Neural progenitor cell (in vitro differentiated cells): Measurements from ENCODE around the gene UAP1L1. TPM values are rescaled to one million over a fixed set of nuclear protein-coding genes. Genes with fewer than 3 reads are reported as not detected.

ENCODE experiments used
- DNase-seq: peaks from one replicate; pipeline ENCODE4 v3.0.0-alpha.2; 2016; ENCODE audit warnings: low spot score
- H2AFZ ChIP-seq: fragments of 200-600 bp; sonication (generic); replicated peaks from 2 replicates; pipeline ENCODE4 v1.6.1; 2016; ENCODE audit warnings: antibody characterized with exemption
- H3F3A ChIP-seq: fragments of 200-600 bp; sonication (generic); 2 replicates; pipeline ENCODE4 v1.6.1; 2016; ENCODE audit warnings: antibody characterized with exemption, low read depth
- H3K27ac ChIP-seq: fragments of 200-600 bp; sonication (generic); 2 replicates; pipeline ENCODE4 v1.5.1; 2016; ENCODE audit warnings: mild to moderate bottlenecking
- H3K27me3 ChIP-seq: fragments of 200-600 bp; sonication (generic); 2 replicates; pipeline ENCODE4 v1.6.1; 2016; ENCODE audit warnings: mild to moderate bottlenecking, moderate library complexity
- H3K36me3 ChIP-seq: fragments of 200-600 bp; sonication (generic); 2 replicates; pipeline ENCODE4 v1.5.1; 2016
- H3K4me1 ChIP-seq: fragments of 200-600 bp; sonication (generic); 2 replicates; pipeline ENCODE4 v1.6.1; 2016; ENCODE audit warnings: mixed run types
- H3K4me2 ChIP-seq: fragments of 200-600 bp; sonication (generic); 2 replicates; pipeline ENCODE4 v1.6.1; 2016
- H3K4me3 ChIP-seq: fragments of 200-600 bp; sonication (generic); 2 replicates; pipeline ENCODE4 v1.5.1; 2016
- H3K79me2 ChIP-seq: fragments of 200-600 bp; sonication (generic); 2 replicates; pipeline ENCODE4 v1.6.1; 2016; ENCODE audit warnings: low read depth
- H3K9ac ChIP-seq: fragments of 200-600 bp; sonication (generic); 2 replicates; pipeline ENCODE4 v1.6.1; 2016
- H3K9me3 ChIP-seq: fragments of 200-600 bp; sonication (generic); 2 replicates; pipeline ENCODE4 v1.5.1; 2016; ENCODE audit warnings: low read depth
- H4K20me1 ChIP-seq: fragments of 200-600 bp; sonication (generic); 2 replicates; pipeline ENCODE4 v1.6.1; 2016; ENCODE audit warnings: low read depth
- H3K27ac Mint-ChIP-seq: 3 replicates; pipeline ENCODE4 v1.8.0; 2021; ENCODE audit warnings: mixed read lengths
- H3K27me3 Mint-ChIP-seq: 2 replicates; pipeline ENCODE4 v1.8.0; 2022; ENCODE audit warnings: low read depth, mild to moderate bottlenecking, inconsistent platforms, moderate library complexity, mixed read lengths; ENCODE audit not compliant: insufficient read depth
- H3K36me3 Mint-ChIP-seq: 3 replicates; pipeline ENCODE4 v1.8.0; 2021; ENCODE audit warnings: mixed read lengths
- H3K4me1 Mint-ChIP-seq: 3 replicates; pipeline ENCODE4 v1.8.0; 2021; ENCODE audit warnings: mixed read lengths
- H3K4me3 Mint-ChIP-seq: 3 replicates; pipeline ENCODE4 v1.8.0; 2021; ENCODE audit warnings: mild to moderate bottlenecking, moderate library complexity, mixed read lengths
- H3K9me3 Mint-ChIP-seq: 3 replicates; pipeline ENCODE4 v1.8.0; 2020; ENCODE audit warnings: mixed read lengths
- CTCF ChIP-seq: fragments of 200-600 bp; sonication (generic); IDR thresholded peaks from 2 replicates; pipeline ENCODE4 v1.5.1; 2017; ENCODE audit warnings: antibody characterized with exemption, mild to moderate bottlenecking
- EZH2 ChIP-seq: fragments of 200-600 bp; sonication (generic); IDR thresholded peaks from 2 replicates; pipeline ENCODE4 v1.6.1; 2017; ENCODE audit warnings: antibody characterized with exemption, mild to moderate bottlenecking, moderate library complexity
- EZH2phosphoT487 ChIP-seq: fragments of 200-600 bp; sonication (generic); IDR thresholded peaks from 2 replicates; pipeline ENCODE4 v1.6.1; 2017; ENCODE audit warnings: antibody characterized with exemption
- total RNA-seq: library from RNA; depleted of rRNA; stranded (reverse); fragments of >200 nt; gene quantifications from 2 replicates; pipeline ENCODE4 v1.2.3, GENCODE V29; 2015; ENCODE audit warnings: low replicate concordance

UAP1L1 gene
- total RNA-seq, 1 donor from 2014 or later: 0.51 TPM

GRCh38 chr9:137097761-137098462, 20.6 kb downstream of the UAP1L1 start:
- Histone ChIP-seq H3K4me1 (no peaks in the 10 kb centered on the region), H2AFZ (no peak overlapping the region), H3K27me3 (no peaks in the 10 kb centered on the region), H3K4me2 (no peak overlapping the region), H4K20me1 (no peaks in the 10 kb centered on the region), H3K79me2 (no peaks in the 10 kb centered on the region), H3K4me3 (no peak overlapping the region), H3K9me3 (no peaks in the 10 kb centered on the region), H3K27ac (no peak overlapping the region), H3K9ac (no peak overlapping the region), H3K36me3 (no peaks in the 10 kb centered on the region), H3F3A (peaks cover 12% of the 10 kb centered on the region)
- Mint-ChIP-seq H3K4me3 (no peak overlapping the region), H3K27ac (no peak overlapping the region), H3K27me3 (peaks cover 2% of the 10 kb centered on the region), H3K36me3 (peaks cover 8% of the 10 kb centered on the region), H3K4me1 (no peaks in the 10 kb centered on the region), H3K9me3 (no peaks in the 10 kb centered on the region)
- no peak for TF ChIP-seq CTCF
- no peak for TF ChIP-seq EZH2phosphoT487
- TF ChIP-seq EZH2: no peak
- DNase-seq: no peak

GRCh38 chr9:137099231-137099630, 21.9 kb downstream of the UAP1L1 start:
- Mint-ChIP-seq H3K9me3 (peaks cover 3% of the 10 kb centered on the region), H3K36me3 (peaks cover 7% of the 10 kb centered on the region), H3K4me3 (no peak overlapping the region), H3K27ac (no peak overlapping the region), H3K27me3 (peaks cover 4% of the 10 kb centered on the region), H3K4me1 (no peaks in the 10 kb centered on the region)
- H3F3A ChIP-seq: peaks cover 12% of the 10 kb centered on the region
- no peak overlapping the region for H3K27ac ChIP-seq
- no peaks in the 10 kb centered on the region for H3K79me2 ChIP-seq
- TF ChIP-seq EZH2phosphoT487: no peak
- TF ChIP-seq CTCF: no peak
- TF ChIP-seq EZH2: no peak
- no peak overlapping the region for H3K4me2 ChIP-seq
- no peak overlapping the region for H2AFZ ChIP-seq
- DNase-seq: no peak
- H3K4me3 ChIP-seq: no peak overlapping the region
- no peaks in the 10 kb centered on the region for H3K36me3 ChIP-seq
- H3K27me3 ChIP-seq: no peaks in the 10 kb centered on the region
- no peak overlapping the region for H3K9ac ChIP-seq
- H4K20me1 ChIP-seq: no peaks in the 10 kb centered on the region
- no peaks in the 10 kb centered on the region for H3K4me1 ChIP-seq
- no peaks in the 10 kb centered on the region for H3K9me3 ChIP-seq

GRCh38 chr9:137103206-137103999, 26.1 kb downstream of the UAP1L1 start:
- H4K20me1 ChIP-seq: no peaks in the 10 kb centered on the region
- H3K27me3 Mint-ChIP-seq: peaks cover 7% of the 10 kb centered on the region
- H3K27ac Mint-ChIP-seq: no peak overlapping the region
- no peak for DNase-seq
- peaks cover 10% of the 10 kb centered on the region for H3K36me3 Mint-ChIP-seq
- no peak overlapping the region for H3K27ac ChIP-seq
- H3K4me2 ChIP-seq: no peak overlapping the region
- no peaks in the 10 kb centered on the region for H3K27me3 ChIP-seq
- peaks cover 3% of the 10 kb centered on the region for H3K9me3 Mint-ChIP-seq
- H3K9ac ChIP-seq: no peak overlapping the region
- H3K9me3 ChIP-seq: no peaks in the 10 kb centered on the region
- H3K4me3 ChIP-seq: no peak overlapping the region
- no peak for TF ChIP-seq EZH2
- no peak for TF ChIP-seq EZH2phosphoT487
- no peak for TF ChIP-seq CTCF
- H3F3A ChIP-seq: peaks cover 12% of the 10 kb centered on the region
- no peaks in the 10 kb centered on the region for H3K4me1 ChIP-seq
- no peaks in the 10 kb centered on the region for H3K36me3 ChIP-seq
- H3K4me1 Mint-ChIP-seq: no peaks in the 10 kb centered on the region
- no peak overlapping the region for H3K4me3 Mint-ChIP-seq
- no peak overlapping the region for H2AFZ ChIP-seq
- H3K79me2 ChIP-seq: no peaks in the 10 kb centered on the region
